K562 (cell line): ENCODE results near the gene CRPPA. TPM values are rescaled to one million over a fixed set of nuclear protein-coding genes. Genes with fewer than 3 reads are reported as not detected.
A peak's percentile ranks its signal among the peaks of the same experiment; 100 is the strongest.

Experiments
- ASH1L ChIP-seq: fragments of 450-650 bp; IDR thresholded peaks from 2 replicates; pipeline ENCODE4 v1.6.1; 2018; ENCODE audit warnings: borderline replicate concordance, mild to moderate bottlenecking, low read depth; ENCODE audit not compliant: partially characterized antibody
- BHLHE40 ChIP-seq: IDR thresholded peaks from 2 replicates; pipeline ENCODE4 v1.6.1; 2011; ENCODE audit warnings: low read length, improper control_type of control experiment
- CEBPG ChIP-seq, 3 experiments: fragments of 200-800 bp in 1 of 3; sonication (Bioruptor generic) in 1 of 3; sonication (generic) in 1 of 3; formaldehyde crosslinking in 1 of 3; IDR thresholded peaks in 2 of 3; conservative IDR thresholded peaks in 1 of 3; 2 replicates each; pipeline versions ENCODE4 v1.6.1 to v1.8.0; 2016 to 2022; ENCODE audit warnings: missing compliant biosample characterization in 2 of 3, missing genetic modification characterization in 2 of 3, mild to moderate bottlenecking in 1 of 3, missing genetic modification reagents in 1 of 3
- DACH1 ChIP-seq: fragments of 450-650 bp; IDR thresholded peaks from 2 replicates; pipeline ENCODE4 v1.6.1; 2018; ENCODE audit not compliant: partially characterized antibody
- FOXM1 ChIP-seq, 2 experiments: fragments of 450-650 bp in 1 of 2; sonication (generic) in 1 of 2; formaldehyde crosslinking in 1 of 2; IDR thresholded peaks; 2 replicates each; pipeline versions ENCODE4 v1.6.1 to v1.9.0; 2017 to 2022; ENCODE audit warnings: low read depth in 2 of 2, mild to moderate bottlenecking in 2 of 2, missing genetic modification reagents in 1 of 2, moderate library complexity in 1 of 2
- FOXP1 ChIP-seq: sonication (generic); formaldehyde crosslinking; IDR thresholded peaks from 2 replicates; pipeline ENCODE4 v1.8.0; 2022; ENCODE audit warnings: mild to moderate bottlenecking, missing genetic modification reagents
- FOXP4 ChIP-seq: sonication (generic); formaldehyde crosslinking; IDR thresholded peaks from 2 replicates; pipeline ENCODE4 v1.8.0; 2022; ENCODE audit warnings: mild to moderate bottlenecking, missing genetic modification reagents, borderline replicate concordance
- JUN ChIP-seq, 2 experiments: sonication (generic) in 1 of 2; formaldehyde crosslinking in 1 of 2; IDR thresholded peaks; 2 replicates each; pipeline versions ENCODE4 v1.6.1 to v1.8.0; 2012 to 2022; ENCODE audit warnings: borderline replicate concordance in 2 of 2, mild to moderate bottlenecking in 2 of 2, improper control_type of control experiment in 1 of 2, low read depth in 1 of 2, low read length in 1 of 2, missing genetic modification reagents in 1 of 2
- KDM4B ChIP-seq, 2 experiments: fragments of 450-650 bp in 1 of 2; sonication (generic) in 1 of 2; IDR thresholded peaks; 2 replicates each; pipeline ENCODE4 v1.6.1; 2016 to 2017; ENCODE audit warnings: borderline replicate concordance in 2 of 2, antibody characterized with exemption in 1 of 2, low read depth in 1 of 2, mild to moderate bottlenecking in 1 of 2
- KHSRP ChIP-seq: fragments of 450-650 bp; IDR thresholded peaks from 2 replicates; pipeline ENCODE4 v1.6.1; 2017
- KLF13 ChIP-seq: fragments of 450-650 bp; IDR thresholded peaks from 2 replicates; pipeline ENCODE4 v1.6.1; 2016; ENCODE audit warnings: missing genetic modification characterization, low read depth, mild to moderate bottlenecking, missing compliant biosample characterization, moderate library complexity, borderline replicate concordance
- PREB ChIP-seq: sonication (generic); formaldehyde crosslinking; IDR thresholded peaks from 2 replicates; pipeline ENCODE4 v1.8.1; 2023; ENCODE audit warnings: mild to moderate bottlenecking, missing genetic modification reagents
- RB1 ChIP-seq: fragments of 450-650 bp; IDR thresholded peaks from 2 replicates; pipeline ENCODE4 v1.6.1; 2017; ENCODE audit warnings: low read depth, mild to moderate bottlenecking
- SMARCC2 ChIP-seq: fragments of 450-650 bp; IDR thresholded peaks from 2 replicates; pipeline ENCODE4 v1.6.1; 2017; ENCODE audit warnings: antibody characterized with exemption, moderate library complexity, mild to moderate bottlenecking, low read depth
- ZNF507 ChIP-seq: conservative IDR thresholded peaks from 2 replicates; pipeline ENCODE4 v1.6.1; 2017; ENCODE audit warnings: missing genetic modification characterization, missing compliant biosample characterization
- ZNF512 ChIP-seq: IDR thresholded peaks from 2 replicates; pipeline ENCODE4 v1.6.1; 2016; ENCODE audit warnings: missing genetic modification characterization, missing compliant biosample characterization
- ZNF740 ChIP-seq, 3 experiments: fragments of 200-800 bp in 1 of 3; sonication (Bioruptor generic) in 1 of 3; sonication (generic) in 1 of 3; formaldehyde crosslinking in 1 of 3; IDR thresholded peaks; 2 replicates each; pipeline versions ENCODE4 v1.6.1 to v1.8.0; 2016 to 2022; ENCODE audit warnings: mild to moderate bottlenecking in 2 of 3, missing compliant biosample characterization in 2 of 3, missing genetic modification characterization in 2 of 3, missing genetic modification reagents in 1 of 3
- polyA plus RNA-seq, 8 experiments: library from polyadenylated mRNA; depleted of rRNA in 4 of 8; stranded (reverse) in 5 of 8; unstranded in 3 of 8; fragments of >200 nt; fragmentation: Nextera tagmentation in 2 of 8; fragmentation: Illumina TruSeq in 1 of 8; extraction: Ambion mirVana in 2 of 8; extraction: Trizol in 1 of 8; gene quantifications; 2 replicates each; pipeline versions ENCODE4 v1.2.1 to v1.2.3, GENCODE V29; 2011 to 2014; ENCODE audit warnings: inconsistent platforms in 1 of 8, missing spikeins in 1 of 8
- total RNA-seq, 7 experiments: library from RNA; depleted of rRNA in 6 of 7; stranded (reverse); fragments of >200 nt in 6 of 7; fragmentation: Illumina TruSeq in 2 of 7; extraction: Trizol in 2 of 7; gene quantifications; 2 replicates each; pipeline versions ENCODE4 v1.2.1 to v1.2.3, GENCODE V29; 2011 to 2021; ENCODE audit warnings: low replicate concordance in 1 of 7

The CRPPA gene
- total and polyA plus RNA-seq, 9 of the 15 experiments (the other 6 are each of a cell fraction or from before 2014, with no cell fraction given) = 3.9 to 14.4 (median 7.8) TPM

- TF ChIP-seq ZNF512 (no peak), BHLHE40 (no peak), SMARCC2 (no peak), ASH1L (no peak), KHSRP (no peak), FOXP1 (peak; percentile 48; the same call in 1 of the 2 replicates), KDM4B (IDR thresholded peaks at IDR 0.05; ENCODE audit: borderline replicate concordance in 2 of 2, low read depth in 1 of 2) (peak in 1 of 2 experiments; percentile 42; a peak in 1 of 4 replicates), ZNF740 (CRISPR knock-in tag; IDR thresholded peaks at IDR 0.05) (peak; percentile 50; the same call in 1 of the 2 replicates), ZNF740 (tag; IDR thresholded peaks at IDR 0.05) (no peak), FOXM1 (IDR thresholded peaks at IDR 0.05; ENCODE audit: low read depth) (no peak), FOXM1 (CRISPR knock-in tag; IDR thresholded peaks at IDR 0.05; ENCODE audit: low read depth) (peak; percentile 70; the same call in 1 of the 2 replicates), CEBPG (CRISPR knock-in tag; IDR thresholded peaks at IDR 0.05) (peak; percentile 61; the same call in 1 of the 2 replicates), CEBPG (tag; conservative IDR thresholded peaks at IDR 0.05 in 1 of 2, IDR thresholded peaks at IDR 0.05 in 1 of 2) (no peak), ZNF507 (tag) (no peak), RB1 (no peak), KLF13 (tag) (no peak), DACH1 (no peak), FOXP4 (CRISPR knock-in tag) (peak; percentile 81; the same call in 1 of the 2 replicates), JUN (IDR thresholded peaks at IDR 0.05; ENCODE audit: borderline replicate concordance, low read depth, low read length) (no peak), JUN (CRISPR knock-in tag; IDR thresholded peaks at IDR 0.05; ENCODE audit: borderline replicate concordance) (0 out of 2 replicates have a peak, but pooled peaks have one; percentile 71), PREB (CRISPR knock-in tag) (no peak)
Measured at GRCh38 chr7:16399265-16399831, 22.0 kb downstream of the CRPPA start (continued).
